GM18873 (cell line): ENCODE measurements around the gene SYT17.
"Not testable (repeated sequence)": the region's sequence is repeated elsewhere in the genome, so short reads cannot be mapped to it uniquely, and the experiment has no call there.

Experiments used
- ATAC-seq: cut with Tn5 transposase; IDR thresholded peaks from one replicate; pipeline ENCODE4 v1.9.1; 2021; ENCODE audit warnings: mild to moderate bottlenecking, moderate library complexity, moderate number of reproducible peaks; ENCODE audit not compliant: unreplicated experiment, low FRiP score

Gene SYT17

GRCh38 chr16:19170043-19170655 is 2.1 kb downstream of the SYT17 start:
- no peak for ATAC-seq

GRCh38 chr16:19172098-19172780 is 4.2 kb downstream of the SYT17 start:
- ATAC-seq: no peak

- no peak for ATAC-seq
Measured at GRCh38 chr16:19173059-19173458, 5.0 kb downstream of the SYT17 start.

GRCh38 chr16:19173649-19174383 is 5.8 kb downstream of the SYT17 start:
- no peak for ATAC-seq

- ATAC-seq: no peak
Measured at GRCh38 chr16:19174478-19174877, 6.4 kb downstream of the SYT17 start.

- ATAC-seq: no peak
Measured at GRCh38 chr16:19175492-19176262, 7.6 kb downstream of the SYT17 start.

- no peak for ATAC-seq
Measured at GRCh38 chr16:19177111-19177739, 9.2 kb downstream of the SYT17 start.

GRCh38 chr16:19179546-19180490 is 11.8 kb downstream of the SYT17 start:
- no peak for ATAC-seq

- ATAC-seq: no peak
Measured at GRCh38 chr16:19180741-19181140, 12.7 kb downstream of the SYT17 start.

GRCh38 chr16:19182481-19182880 is 14.4 kb downstream of the SYT17 start:
- ATAC-seq: no peak

- no peak for ATAC-seq
Measured at GRCh38 chr16:19183187-19183586, 15.1 kb downstream of the SYT17 start.

GRCh38 chr16:19184823-19185509 is 16.9 kb downstream of the SYT17 start:
- ATAC-seq: no peak

- no peak for ATAC-seq
Measured at GRCh38 chr16:19185510-19185851, 17.4 kb downstream of the SYT17 start.

GRCh38 chr16:19186408-19186807 is 18.4 kb downstream of the SYT17 start:
- no peak for ATAC-seq

- ATAC-seq: not testable (repeated sequence)
Measured at GRCh38 chr16:19187961-19188360, 19.9 kb downstream of the SYT17 start.

- no peak for ATAC-seq
Measured at GRCh38 chr16:19188406-19188805, 20.4 kb downstream of the SYT17 start.

- no peak for ATAC-seq
Measured at GRCh38 chr16:19192865-19193264, 24.8 kb downstream of the SYT17 start.

- no peak for ATAC-seq
Measured at GRCh38 chr16:19196871-19197270, 28.8 kb downstream of the SYT17 start.
